Spleen (tissue), 11 donors: ENCODE results near the gene TTLL5. TPM values are rescaled to one million over a fixed set of nuclear protein-coding genes. Genes with fewer than 3 reads are reported as not detected.

ENCODE experiments used
- DNase-seq: peaks from one replicate; pipeline ENCODE4 v3.0.0-alpha.2; 2020
- H3K27ac ChIP-seq, 8 donors: fragments of 200-600 bp; sonication (generic) in 7 of 8; 1 replicate in 4 of 8; 2 replicates in 4 of 8; pipeline versions ENCODE4 v1.5.0 to v1.8.0; 2016 to 2021; ENCODE audit warnings: inconsistent platforms in 4 of 8, mild to moderate bottlenecking in 4 of 8, moderate library complexity in 1 of 8
- H3K27me3 ChIP-seq, 7 donors: fragments of 200-600 bp; sonication (generic) in 6 of 7; replicated peaks in 1 of 7; 1 replicate in 4 of 7; 2 replicates in 3 of 7; pipeline versions ENCODE4 v1.5.0 to v1.8.0; 2016 to 2021; ENCODE audit warnings: inconsistent platforms in 3 of 7, mild to moderate bottlenecking in 1 of 7
- H3K36me3 ChIP-seq, 6 donors: fragments of 200-600 bp; sonication (generic) in 5 of 6; 1 replicate in 4 of 6; 2 replicates in 2 of 6; pipeline versions ENCODE4 v1.5.0 to v1.8.0; 2016 to 2021; ENCODE audit warnings: inconsistent platforms in 2 of 6
- H3K4me1 ChIP-seq, 6 donors: fragments of 200-600 bp; sonication (generic) in 5 of 6; 1 replicate in 3 of 6; 2 replicates in 3 of 6; pipeline versions ENCODE4 v1.5.0 to v1.8.0; 2016 to 2021; ENCODE audit warnings: inconsistent platforms in 3 of 6
- H3K4me3 ChIP-seq, 8 donors: fragments of 200-600 bp; sonication (generic) in 7 of 8; 1 replicate in 4 of 8; 2 replicates in 4 of 8; pipeline versions ENCODE4 v1.5.0 to v1.8.0; 2016 to 2021; ENCODE audit warnings: inconsistent platforms in 4 of 8, mild to moderate bottlenecking in 4 of 8, moderate library complexity in 2 of 8
- H3K9me3 ChIP-seq, 8 donors: fragments of 200-600 bp; sonication (generic) in 7 of 8; 1 replicate in 4 of 8; 2 replicates in 4 of 8; pipeline versions ENCODE4 v1.5.0 to v1.8.0; 2016 to 2021; ENCODE audit warnings: inconsistent platforms in 4 of 8
- CTCF ChIP-seq, 11 experiments: fragments of 200-600 bp in 7 of 11; fragments of 450-650 bp in 4 of 11; sonication (generic) in 4 of 11; IDR thresholded peaks in 8 of 11; conservative IDR thresholded peaks in 3 of 11; 1 replicate in 7 of 11; 2 replicates in 4 of 11; pipeline versions ENCODE4 v1.4.0 to v1.8.0; 2016 to 2021; ENCODE audit warnings: antibody characterized with exemption in 11 of 11, inconsistent platforms in 4 of 11, mild to moderate bottlenecking in 1 of 11
- POLR2A ChIP-seq, 3 donors: fragments of 450-650 bp; IDR thresholded peaks; one replicate each; pipeline ENCODE4 v1.5.1; 2017; ENCODE audit warnings: antibody characterized with exemption in 3 of 3, mild to moderate bottlenecking in 1 of 3
- POLR2AphosphoS5 ChIP-seq, 3 donors: sonication (generic); formaldehyde crosslinking; IDR thresholded peaks; one replicate each; pipeline ENCODE4 v1.5.1; 2017; ENCODE audit warnings: antibody characterized with exemption in 3 of 3
- WGBS, 5 donors: extraction: QIAGEN DNeasy Blood & Tissue Kit in 3 of 5; methylation state at CpG; one replicate each; pipeline versions ENCODE4 v1.1.5 to v1.1.7; 2013 to 2018; 5-methylcytosine and 5-hydroxymethylcytosine counted together
- intact Hi-C: fragments of 100-400 bp; cut with DNase I; formaldehyde crosslinking; loops from one replicate; pipeline ENCODE4 v1.15.0; 2023; ENCODE audit warnings: low total_unique reads
- polyA plus RNA-seq, 3 donors: library from polyadenylated mRNA; stranded (reverse); fragments of 200-250 nt; gene quantifications; one replicate each; pipeline ENCODE4 v1.2.1, GENCODE V29; 2013
- total RNA-seq, 7 donors: library from RNA; depleted of rRNA in 3 of 7; stranded (reverse); fragments of >200 nt in 3 of 7; fragmentation: NEBNext Ultra II Directional in 4 of 7; extraction: Animal tissue kit (Norgen Biotek cat#: 25700) in 4 of 7; gene quantifications; one replicate each; pipeline versions ENCODE4 v1.1.0 to v1.2.1, GENCODE V29; 2016 to 2021
- donor health status: healthy with polysubstance abuse.
- donor health status: DM: no; HTN: no; CAD: no; lungs with moderate emphysema.
- donor health status: DM: no; HTN: no; CAD: no.
- donor health status: Bipolar disorder and iron deficiency.
- donor health status: healthy.
- donor health status: DM: no; HTN: no; CAD: no.
- donor health status: DM: yes; HTN: yes; CAD: no.

TTLL5 gene
- total and polyA plus RNA-seq, 10 donors = 4.5 to 44.1 (median 31.6) TPM

DNA sequence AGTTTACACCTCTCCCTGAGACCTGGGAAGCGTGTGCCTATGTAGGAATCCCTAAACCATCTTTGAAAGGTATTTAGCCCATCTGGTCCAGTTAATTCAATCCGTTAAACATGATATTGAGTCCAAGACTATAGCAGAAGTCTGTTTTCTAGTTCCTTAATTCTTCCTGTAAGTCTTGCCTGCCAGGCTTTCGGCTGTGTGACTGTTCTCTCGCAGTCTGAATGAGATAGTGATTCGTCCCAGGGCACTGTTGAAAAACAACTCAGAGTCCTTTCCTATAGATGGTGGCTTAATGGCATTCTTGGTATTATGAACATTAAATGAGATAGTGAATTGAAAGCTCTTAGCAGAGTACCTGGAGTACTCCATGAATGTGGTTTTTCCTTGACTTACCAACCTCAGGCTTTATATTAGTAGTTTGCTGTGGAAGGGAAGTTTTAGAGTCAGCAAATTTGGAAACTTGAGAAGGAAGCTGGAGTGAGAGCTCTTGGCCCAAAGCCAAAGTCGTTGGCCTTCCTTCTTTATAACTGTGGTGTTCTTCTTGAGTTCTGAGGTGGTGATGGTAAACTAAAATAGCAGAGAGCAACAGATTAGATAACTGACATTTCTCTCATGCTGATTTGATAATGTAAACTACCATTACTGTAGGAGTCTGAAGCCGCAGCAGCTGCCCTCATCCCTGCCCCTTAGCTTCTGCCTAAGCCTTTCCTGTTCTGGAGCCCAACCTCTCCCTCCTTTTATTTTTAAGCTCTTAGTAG lies 244.3 kb downstream of the TTLL5 start:
- Histone ChIP-seq H3K4me1 (peaks cover 0 to 23% (median 9%) of the 10 kb centered on the region in 6 donors), H3K27me3 (no peaks in the 10 kb centered on the region), H3K36me3 (peaks cover 0 to 30% (median 0%) of the 10 kb centered on the region in 6 donors), H3K9me3 (no peaks in the 10 kb centered on the region), H3K4me3 (no peak overlapping the region), H3K27ac (peak overlapping the region in 4 of 8 donors; percentile 15 to 40 (median 33))
- intact Hi-C loops = no loop called here
- WGBS, 5 donors = 42 to 58% (median 50%) methylated on average over 7 of the region's 7 CpGs
- TF ChIP-seq POLR2AphosphoS5 (IDR thresholded peaks at IDR 0.05) (no peak), CTCF (IDR thresholded peaks at IDR 0.05 in 8 of 11, conservative IDR thresholded peaks at IDR 0.05 in 3 of 11) (no peak), POLR2A (IDR thresholded peaks at IDR 0.05) (no peak)
- DNase-seq = no peak

DNA sequence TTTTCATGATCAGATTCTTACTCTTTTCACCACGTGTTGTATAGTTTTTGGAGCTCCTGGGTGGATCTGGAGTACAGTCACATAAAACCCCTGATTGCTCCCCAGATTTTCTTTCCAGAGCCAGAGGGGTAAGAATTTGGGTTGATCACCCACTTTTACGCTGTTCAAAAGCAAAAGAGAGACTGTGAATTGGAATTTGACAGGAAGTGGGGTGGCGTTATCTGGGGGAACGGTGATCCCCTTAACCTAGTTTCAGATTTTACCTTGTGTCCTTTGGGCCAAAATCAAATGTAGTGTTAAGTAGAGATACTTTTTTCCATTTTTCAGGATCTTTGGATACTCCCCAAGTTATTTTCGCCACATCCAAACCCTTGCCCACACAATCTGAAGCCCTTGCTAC lies 245.2 kb downstream of the TTLL5 start:
- Histone ChIP-seq H3K4me1 (peaks cover 0 to 23% (median 9%) of the 10 kb centered on the region in 6 donors), H3K36me3 (peaks cover 0 to 30% (median 0%) of the 10 kb centered on the region in 6 donors), H3K9me3 (no peaks in the 10 kb centered on the region), H3K27ac (no peak overlapping the region), H3K4me3 (no peak overlapping the region), H3K27me3 (no peaks in the 10 kb centered on the region)
- TF ChIP-seq POLR2A (IDR thresholded peaks at IDR 0.05) (no peak), CTCF (IDR thresholded peaks at IDR 0.05 in 8 of 11, conservative IDR thresholded peaks at IDR 0.05 in 3 of 11) (no peak), POLR2AphosphoS5 (IDR thresholded peaks at IDR 0.05) (no peak)
- DNase-seq = no peak
- intact Hi-C loops = loop anchor here (2.0 kb wide), 1 partner anchor 77 kb away; no protein-coding TSS in a partner anchor
- 77 to 88% (median 79%) methylated on average over 5 of the region's 5 CpGs for WGBS, 5 donors

- Histone ChIP-seq H3K4me3 (no peak overlapping the region), H3K4me1 (peaks cover 0 to 23% (median 9%) of the 10 kb centered on the region in 6 donors), H3K27me3 (no peaks in the 10 kb centered on the region), H3K9me3 (no peaks in the 10 kb centered on the region), H3K27ac (no peak overlapping the region), H3K36me3 (peaks cover 0 to 30% (median 0%) of the 10 kb centered on the region in 6 donors)
- no peak for DNase-seq
- intact Hi-C loops = loop anchor here (2.0 kb wide), 1 partner anchor 76 kb away; no protein-coding TSS in a partner anchor
- peak; percentile 61 to 92 (median 84) for TF ChIP-seq CTCF (IDR thresholded peaks at IDR 0.05 in 8 of 11, conservative IDR thresholded peaks at IDR 0.05 in 3 of 11)
- TF ChIP-seq POLR2AphosphoS5 (IDR thresholded peaks at IDR 0.05) = no peak
- TF ChIP-seq POLR2A (IDR thresholded peaks at IDR 0.05) = no peak
- WGBS, 5 donors = 48 to 55% (median 50%) methylated on average over 4 of the region's 4 CpGs
Measured at GRCh38 chr14:75906680-75907280, 245.7 kb downstream of the TTLL5 start.
